Dedifferentiated amniotic fluid mesenchymal stem cell (primary cell): ENCODE data around the gene PPP2R1A.
A peak's percentile ranks its signal among the peaks of the same experiment; 100 is the strongest.
"Not testable (repeated sequence)": the region's sequence is repeated elsewhere in the genome, so short reads cannot be mapped to it uniquely, and the experiment has no call there.

Experiments
- DNase-seq: peaks from one replicate; pipeline ENCODE4 v3.0.0-alpha.2; 2016; ENCODE audit errors: extremely low spot score

The PPP2R1A gene

DNA sequence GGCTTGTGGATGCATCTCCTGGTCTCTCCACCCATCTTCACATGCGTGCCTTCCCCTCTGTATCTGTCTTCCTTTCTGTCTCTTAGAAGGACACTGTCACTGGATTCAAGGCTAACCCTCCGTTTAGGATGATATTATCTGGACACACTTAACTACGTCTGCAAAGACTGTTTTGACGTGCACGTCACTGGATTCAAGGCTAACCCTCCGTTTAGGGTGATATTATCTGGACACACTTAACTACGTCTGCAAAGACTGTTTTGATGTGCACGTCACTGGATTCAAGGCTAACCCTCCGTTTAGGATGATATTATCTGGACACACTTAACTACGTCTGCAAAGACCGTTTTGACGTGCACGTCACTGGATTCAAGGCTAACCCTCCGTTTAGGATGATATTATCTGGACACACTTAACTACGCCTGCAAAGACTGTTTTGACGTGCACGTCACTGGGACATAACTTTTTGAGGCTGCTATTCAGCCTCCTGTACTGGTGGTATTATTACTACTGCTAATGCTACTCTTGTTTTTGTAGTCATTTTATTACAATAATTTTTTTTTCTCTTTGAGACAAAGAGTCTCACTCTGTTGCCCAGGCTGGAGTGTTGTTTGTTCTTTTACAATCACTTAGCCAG, 11.0 kb downstream of the PPP2R1A start:
- not testable (repeated sequence) for DNase-seq

DNA sequence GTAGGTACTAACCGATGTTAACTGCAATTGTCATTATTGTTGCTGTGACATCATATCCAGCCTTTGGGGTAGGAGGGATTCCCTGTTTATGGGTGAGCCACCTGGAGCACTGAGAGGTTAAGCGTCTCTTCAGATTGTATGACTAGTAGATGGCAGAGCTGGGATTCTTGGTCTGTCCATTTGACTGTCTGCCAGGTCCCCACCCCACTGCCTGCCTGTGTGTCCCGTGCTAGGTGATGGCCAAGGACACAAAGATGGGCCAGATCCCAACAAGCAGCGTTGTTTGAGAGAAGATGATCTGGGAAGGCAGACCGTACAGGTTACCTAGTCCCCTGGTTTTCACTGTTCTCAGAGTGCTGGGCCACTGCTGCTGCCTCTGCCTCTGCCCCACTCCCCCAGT, 16.6 kb downstream of the PPP2R1A start:
- DNase-seq: no peak

DNA sequence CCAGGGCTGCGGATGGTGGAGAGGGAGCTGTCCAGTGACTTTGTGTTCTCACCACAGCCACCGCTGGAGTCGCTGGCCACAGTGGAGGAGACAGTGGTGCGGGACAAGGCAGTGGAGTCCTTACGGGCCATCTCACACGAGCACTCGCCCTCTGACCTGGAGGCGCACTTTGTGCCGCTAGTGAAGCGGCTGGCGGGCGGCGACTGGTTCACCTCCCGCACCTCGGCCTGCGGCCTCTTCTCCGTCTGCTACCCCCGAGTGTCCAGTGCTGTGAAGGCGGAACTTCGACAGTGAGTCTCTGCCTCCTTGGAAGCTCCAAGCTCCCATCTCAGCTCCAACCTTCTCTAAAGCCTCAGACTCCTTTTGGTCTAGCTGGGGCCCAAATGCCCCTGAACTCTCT, 21.4 kb downstream of the PPP2R1A start:
- no peak for DNase-seq

DNA sequence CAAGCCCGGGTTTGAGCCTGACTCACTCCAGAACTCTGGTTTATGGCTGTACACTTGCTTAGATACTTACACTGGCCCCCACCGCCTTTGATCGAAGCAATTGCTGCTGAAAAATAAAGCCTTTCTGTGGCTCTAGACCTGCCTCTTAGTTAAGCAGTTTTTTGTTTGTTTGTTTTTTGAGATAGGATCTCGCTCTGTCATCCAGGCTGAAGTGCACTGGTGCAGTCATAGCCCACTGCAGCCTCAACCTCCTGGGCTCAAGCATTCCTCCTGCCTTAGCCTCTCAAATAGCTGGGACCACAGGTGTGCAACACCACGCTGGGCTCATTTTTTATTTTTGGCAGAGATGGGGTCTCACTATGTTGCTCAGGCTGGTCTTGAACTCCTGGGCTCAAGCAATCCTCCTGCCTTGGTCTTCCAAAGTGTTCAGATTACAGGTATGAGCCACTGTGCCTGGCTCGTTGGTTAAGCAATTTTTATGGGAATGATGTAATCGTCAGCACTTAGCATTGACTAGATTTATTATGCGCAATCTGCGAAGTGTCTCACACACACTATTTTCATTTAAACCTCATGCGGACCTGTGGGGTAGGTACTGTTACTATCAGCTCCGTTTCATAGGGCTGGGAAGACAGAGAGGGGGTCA, 22.2 kb downstream of the PPP2R1A start:
- no peak for DNase-seq

DNA sequence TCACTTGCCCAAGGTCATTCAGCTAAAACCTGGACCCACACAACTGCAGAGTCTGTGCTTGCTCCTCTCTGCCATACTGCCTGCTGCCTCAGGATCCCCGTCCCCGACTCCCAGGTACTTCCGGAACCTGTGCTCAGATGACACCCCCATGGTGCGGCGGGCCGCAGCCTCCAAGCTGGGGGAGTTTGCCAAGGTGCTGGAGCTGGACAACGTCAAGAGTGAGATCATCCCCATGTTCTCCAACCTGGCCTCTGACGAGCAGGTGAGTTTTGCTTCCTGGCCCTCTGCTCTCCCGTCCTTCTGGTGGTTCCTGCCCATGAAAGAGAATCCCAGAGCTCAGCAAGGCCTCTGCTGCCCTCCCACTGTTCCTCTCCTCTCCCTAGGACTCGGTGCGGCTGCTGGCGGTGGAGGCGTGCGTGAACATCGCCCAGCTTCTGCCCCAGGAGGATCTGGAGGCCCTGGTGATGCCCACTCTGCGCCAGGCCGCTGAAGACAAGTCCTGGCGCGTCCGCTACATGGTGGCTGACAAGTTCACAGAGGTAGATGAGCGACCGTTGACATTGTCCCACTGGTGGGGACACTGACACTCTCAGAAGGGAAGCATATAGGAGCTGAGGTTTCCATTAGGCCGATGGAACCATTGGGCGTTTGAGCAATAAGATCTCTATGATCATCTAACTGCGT, 22.9 kb downstream of the PPP2R1A start:
- no peak for DNase-seq

DNA sequence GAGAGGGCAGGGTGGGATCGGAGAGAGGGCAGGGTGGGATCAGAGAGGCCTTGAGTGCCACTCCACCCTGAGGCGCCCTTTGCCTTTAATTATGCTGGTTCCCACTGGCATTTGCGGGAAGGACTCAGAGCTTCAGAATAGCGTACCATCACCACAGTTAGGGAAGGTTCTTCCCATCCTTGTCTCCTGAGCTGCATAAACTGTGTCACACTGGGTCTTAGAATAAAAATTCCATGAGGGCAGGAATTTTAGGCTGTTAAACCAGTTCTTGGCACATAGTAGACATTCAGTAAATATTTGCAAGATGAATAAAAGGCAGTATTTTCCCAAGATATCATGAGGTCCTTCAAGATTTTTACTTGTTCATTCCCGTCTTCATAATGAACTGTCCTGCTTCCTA, 24.4 kb downstream of the PPP2R1A start:
- DNase-seq: no peak

DNA sequence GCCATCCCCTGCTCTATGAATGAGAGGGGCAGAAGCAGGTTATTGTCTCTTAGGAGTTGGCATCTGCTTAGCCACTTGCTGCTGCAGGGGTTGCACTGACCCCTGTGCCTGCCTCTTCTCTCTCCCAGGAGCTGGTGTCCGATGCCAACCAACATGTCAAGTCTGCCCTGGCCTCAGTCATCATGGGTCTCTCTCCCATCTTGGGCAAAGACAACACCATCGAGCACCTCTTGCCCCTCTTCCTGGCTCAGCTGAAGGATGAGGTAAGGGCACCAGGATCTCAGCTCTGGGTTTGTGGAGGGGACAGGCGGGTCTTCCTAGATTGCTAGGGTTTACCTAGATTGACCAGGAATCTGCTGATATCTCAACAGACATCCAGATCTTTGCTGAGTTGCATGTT, 26.5 kb downstream of the PPP2R1A start:
- DNase-seq: no peak

DNA sequence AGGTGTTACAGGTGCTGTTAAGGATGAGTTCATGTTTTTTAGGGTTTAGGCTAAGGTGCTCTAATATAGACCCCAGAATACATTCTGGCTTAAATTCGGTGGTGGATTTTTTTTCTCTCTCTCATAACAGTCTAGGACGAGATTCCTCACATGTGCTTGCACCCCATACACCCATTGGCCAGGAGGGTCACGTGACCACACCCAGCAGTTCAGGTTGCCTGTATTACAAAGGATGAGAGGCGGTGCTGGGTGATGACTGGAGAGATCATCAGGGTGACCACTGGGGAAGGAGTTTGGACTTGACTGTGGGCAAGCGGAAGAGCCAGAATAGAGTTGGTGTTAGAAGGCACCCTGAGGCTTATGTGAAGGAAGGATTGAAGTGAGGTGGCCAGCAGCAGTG, 27.7 kb downstream of the PPP2R1A start:
- no peak for DNase-seq

DNA sequence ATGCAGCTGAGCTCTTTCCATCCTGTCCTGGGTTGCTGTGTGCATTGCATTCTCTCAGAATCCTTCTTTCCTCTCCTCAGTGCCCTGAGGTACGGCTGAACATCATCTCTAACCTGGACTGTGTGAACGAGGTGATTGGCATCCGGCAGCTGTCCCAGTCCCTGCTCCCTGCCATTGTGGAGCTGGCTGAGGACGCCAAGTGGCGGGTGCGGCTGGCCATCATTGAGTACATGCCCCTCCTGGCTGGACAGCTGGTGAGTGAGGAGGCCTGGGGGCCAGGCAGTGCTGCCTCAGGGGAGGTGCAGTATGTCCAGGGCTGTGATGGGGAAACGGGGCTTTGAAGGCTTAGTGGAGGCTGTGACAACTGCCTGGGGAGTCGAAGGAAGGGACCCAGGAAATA, 29.8 kb downstream of the PPP2R1A start:
- no peak for DNase-seq

DNA sequence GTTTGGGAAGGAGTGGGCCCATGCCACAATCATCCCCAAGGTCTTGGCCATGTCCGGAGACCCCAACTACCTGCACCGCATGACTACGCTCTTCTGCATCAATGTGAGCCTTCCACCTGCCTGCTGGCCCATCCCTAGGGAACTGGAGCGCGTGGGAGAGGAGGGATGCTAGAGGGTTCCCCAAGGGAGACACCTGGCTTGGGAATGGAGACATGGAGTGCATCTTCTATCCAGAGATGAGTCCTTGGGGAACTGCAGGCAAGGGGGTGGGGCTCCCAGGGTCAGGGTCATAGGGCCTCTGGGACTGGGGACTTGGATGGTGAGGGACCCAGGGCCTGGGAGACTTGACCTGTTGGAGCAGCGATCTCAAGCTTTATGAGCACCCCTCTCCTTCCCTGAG, 31.2 kb downstream of the PPP2R1A start:
- DNase-seq: no peak

DNA sequence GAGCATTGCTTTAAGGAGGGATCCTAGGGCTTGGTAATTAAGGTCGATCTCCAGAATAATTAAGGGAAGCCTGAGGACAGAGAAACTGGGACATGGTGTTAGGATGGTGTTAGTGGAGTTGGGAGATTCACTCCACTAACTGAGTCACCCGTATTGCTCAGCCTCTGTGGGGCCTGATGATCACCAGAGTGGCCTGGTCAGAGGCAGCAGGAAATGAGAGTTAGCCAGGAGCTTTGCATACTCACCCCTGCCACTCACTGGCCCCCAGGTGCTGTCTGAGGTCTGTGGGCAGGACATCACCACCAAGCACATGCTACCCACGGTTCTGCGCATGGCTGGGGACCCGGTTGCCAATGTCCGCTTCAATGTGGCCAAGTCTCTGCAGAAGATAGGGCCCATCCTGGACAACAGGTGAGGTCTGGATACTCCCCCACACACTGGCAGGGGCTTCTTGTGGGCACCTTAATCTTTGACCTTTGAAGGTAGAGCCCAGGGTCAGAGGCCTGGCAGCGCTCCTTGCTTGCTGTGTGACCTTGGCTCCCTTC, 32.1 kb downstream of the PPP2R1A start:
- no peak for DNase-seq

DNA sequence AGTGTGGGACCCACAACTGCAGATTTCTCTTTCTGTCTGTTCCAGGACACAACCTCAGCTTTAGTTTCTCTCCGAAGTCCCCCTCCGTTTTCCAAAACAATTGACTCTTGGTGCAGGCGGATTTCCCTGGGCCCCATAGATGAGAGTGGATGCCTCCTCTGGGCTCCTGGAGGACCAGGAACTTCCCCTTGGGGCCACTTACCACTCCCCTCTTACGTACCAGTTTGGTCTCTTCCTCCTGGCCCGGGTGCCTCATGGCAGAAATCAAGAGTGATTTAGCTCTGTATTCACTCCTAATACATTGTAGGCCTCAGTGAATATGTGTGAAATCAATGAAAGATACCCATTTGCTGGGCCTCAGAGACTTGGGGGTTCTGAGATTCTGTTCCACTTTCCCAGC, 34.4 kb downstream of the PPP2R1A start:
- no peak for DNase-seq

DNA sequence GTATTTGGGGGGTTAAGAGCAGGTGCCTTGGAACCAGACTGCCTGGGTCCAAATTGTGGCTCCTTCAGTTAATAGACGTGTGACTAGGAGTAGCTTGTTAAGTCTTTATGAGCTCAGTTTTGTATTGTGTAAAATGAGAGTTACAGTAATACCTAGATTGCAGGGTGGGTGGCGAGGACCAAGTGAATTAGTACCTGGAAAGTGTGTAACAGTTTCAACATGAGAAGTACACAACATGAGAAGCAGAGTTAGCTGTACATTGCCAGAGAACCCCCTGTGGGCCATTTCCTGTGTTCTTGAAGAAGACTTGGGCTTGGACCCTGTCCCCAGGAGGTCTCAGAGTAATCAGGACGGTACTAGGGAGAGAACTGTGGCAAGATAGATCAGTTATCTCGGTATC, 36.8 kb downstream of the PPP2R1A start:
- no peak for DNase-seq

DNA sequence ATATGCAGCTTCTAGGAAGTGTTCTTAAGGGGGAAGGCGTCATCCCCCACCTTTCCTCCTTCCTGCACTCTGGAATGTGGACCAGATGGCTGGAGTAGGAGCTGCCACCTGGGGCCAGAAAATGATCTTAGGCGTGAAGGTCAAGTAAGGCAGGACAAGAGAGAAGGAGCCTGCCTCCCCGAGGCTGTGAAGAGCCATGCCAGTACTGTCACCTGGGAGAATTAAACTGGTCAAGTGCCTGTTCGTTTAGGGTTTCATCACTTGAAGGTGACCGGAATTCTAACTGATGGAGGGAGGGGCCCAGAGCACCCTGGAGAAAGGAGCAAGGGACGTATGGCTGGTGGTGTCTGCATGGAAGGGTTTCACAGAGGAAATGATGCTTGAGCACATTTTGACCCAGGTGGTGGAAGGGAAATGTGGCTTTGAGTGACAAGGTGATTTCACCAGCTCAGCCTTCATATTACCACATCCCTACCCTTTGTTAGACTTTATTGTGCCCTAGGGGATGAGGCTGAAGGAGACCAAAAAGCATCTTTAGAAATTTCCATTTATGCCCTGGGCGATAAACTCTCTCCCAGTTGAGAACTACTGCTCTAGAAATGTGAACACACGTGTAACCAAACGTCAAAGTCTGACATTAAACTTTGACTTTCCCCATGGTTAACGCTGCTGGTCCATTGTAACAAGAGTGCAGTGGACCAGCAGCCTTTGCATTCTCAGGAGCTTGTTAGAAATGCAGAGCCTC, 37.5 kb downstream of the PPP2R1A start:
- DNase-seq: no peak

DNA sequence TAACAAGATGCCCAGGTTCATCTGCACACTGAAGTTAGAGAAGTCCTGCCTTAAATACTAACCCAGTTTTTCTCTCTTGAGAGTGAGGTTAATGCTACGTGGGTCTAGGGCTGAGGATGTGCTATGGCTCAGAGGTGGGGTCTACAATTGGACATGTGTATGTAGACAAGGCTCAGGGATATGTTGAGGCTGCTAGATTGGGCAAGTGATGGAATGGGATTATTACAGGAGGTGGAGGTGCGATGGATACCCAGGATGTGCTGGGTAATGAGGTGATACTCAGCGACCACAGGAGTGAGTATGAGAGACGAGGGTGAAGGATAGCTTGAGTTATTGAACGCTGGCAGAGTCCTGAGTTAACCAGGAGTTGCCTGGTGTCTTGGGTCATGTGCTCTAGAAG, 38.1 kb downstream of the PPP2R1A start:
- DNase-seq: no peak

DNA sequence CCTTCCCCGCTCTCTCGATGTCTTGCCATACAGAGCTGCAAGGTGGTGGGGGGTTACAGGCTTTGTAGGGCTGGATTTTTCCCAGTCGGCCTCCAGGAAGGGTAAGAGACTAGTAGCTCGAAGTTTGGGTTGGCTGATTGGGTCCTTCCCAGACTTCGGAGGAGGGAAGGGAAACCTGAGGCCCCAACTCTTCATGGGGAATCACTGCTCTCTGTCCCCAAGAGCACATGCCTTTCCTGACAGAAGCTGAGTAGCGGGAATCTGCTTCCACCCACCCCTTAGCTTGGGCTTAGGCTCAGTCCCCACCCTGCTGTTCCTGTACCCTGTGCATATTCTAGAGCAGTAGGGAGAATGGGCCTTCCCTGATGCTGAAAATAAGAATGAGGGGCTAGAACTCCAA, 39.7 kb downstream of the PPP2R1A start:
- DNase-seq: no peak

DNA sequence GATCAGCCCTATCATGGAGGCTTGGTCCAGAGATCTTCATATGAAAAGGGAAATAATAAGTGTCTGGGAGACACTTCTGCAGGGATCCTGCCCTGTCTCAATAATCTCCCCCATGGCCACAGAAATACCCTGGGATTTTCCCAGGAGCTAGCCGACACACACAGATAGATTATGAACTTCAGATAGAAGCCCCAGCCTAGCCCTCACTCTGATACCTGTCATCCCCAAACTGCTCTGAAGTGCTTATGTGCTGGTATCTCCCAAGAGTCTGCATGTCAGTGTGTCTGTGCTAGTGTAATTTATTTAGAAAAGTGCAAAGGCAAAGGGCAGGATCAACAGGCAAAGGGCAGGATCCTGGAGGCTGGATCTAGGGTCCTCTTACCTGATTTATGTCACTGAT, 40.8 kb downstream of the PPP2R1A start:
- DNase-seq: no peak

DNA sequence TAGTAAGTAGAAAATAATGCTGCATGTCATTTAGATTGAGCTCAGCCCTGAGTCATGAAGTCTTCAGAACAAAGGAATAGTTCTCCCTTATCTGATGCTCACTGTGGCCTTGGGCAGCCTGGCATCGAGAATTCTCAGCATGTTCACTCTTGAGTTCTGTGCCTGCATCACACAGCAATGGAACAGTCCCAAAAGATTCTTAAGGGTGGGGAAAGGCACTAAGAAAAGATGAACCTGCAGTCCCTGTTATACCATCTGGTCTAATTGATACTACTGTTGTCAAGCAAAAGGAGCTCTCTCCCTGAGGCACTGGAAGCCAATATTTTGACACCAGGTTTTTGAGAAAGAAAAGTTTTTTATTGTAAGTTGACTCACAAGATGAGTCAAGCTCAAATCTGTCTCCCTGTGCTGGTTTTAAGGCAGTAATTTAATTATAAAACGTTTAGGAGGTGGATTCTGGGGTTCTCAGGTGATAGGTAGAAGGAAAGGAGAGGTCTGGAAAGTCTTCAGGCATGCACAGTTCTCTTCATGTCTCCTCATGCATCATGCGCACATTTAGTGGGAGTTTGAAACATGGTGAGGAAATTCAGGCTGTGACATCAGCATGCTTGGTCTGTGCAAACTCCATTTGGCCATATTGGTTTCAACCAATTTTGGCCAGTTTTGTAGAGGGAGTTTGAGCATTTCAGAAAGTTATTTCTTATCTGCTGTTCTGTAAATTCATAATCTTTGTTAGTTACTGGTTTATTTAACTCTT, 41.5 kb downstream of the PPP2R1A start:
- DNase-seq: no peak

DNA sequence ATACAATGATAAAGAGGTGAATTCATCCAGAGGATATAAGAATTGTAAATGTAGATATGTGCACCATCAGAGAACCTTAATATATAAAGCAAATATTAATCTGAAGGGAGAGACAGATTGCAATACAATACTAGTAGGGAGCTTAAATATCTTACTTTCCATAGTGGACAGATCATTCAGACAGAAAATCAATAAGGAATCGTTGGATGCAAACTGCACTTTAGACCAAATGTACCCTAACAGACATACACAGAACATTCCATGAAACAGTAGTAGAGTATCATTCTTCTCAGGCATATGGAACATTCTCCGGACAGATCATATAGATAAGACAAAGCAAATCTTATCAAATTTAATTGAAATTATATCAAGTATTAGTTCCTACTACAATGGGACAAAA, 44.6 kb downstream of the PPP2R1A start:
- no peak for DNase-seq

DNA sequence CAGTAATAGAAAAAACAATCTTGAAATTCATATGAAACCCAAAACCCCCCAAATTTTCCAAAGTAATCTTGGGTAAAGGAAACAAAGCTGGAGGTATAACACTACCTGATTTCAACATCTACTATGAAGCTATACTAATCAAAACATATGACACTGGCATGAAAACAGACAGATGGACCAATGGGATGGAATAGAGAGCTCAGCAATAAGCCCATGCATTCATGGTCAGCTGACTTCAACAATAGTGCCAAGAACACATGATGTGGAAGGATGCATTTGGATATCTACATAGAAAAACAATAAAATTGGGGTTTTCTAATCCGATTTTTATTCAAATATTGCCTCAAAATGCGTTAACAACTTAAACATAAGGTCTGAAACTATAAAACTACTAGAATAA, 47.3 kb downstream of the PPP2R1A start:
- DNase-seq: no peak

DNA sequence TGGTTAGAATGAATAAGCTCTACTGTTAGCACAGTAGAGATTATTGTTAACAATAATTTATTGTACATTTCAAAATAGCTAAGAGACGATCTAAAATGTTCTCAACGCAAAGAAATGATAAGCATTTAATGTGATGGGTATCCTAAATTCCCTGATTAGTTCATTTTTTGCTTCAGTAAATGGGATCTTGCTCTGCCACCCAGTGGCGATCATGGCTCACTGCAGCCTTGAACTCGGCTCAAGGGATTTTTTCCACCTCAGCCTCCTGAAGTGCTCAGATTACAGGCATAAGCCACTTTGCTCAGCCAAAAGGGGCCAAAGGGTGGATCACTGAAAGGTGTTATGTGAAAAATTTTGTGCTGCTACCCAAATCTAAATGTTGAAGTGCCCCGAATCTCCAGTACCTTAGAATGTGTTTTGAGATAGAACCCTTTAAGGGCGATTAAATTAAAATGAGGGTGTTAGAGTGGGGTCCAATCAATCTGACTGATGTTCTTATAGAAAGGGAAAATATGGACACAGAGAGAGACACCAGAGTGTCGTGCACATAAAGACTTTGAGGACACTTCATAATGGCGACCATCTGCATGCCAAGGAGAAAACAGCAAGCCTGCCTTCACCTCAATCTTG, 48.0 kb downstream of the PPP2R1A start:
- DNase-seq: peak; percentile 74
